Right renal cortex interstitium (tissue), 3 donors: ENCODE results near the gene KDM6A. TPM values are rescaled to one million over a fixed set of nuclear protein-coding genes. Genes with fewer than 3 reads are reported as not detected.
"Not testable (repeated sequence)": the region's sequence is repeated elsewhere in the genome, so short reads cannot be mapped to it uniquely, and the experiment has no call there.

Source experiments
- DNase-seq, 3 donors: peaks; one replicate each; pipeline ENCODE4 v3.0.0-alpha.2; 2013; ENCODE audit warnings: low read depth in 3 of 3, low spot score in 2 of 3
- polyA plus RNA-seq, 3 donors: library from polyadenylated mRNA; unstranded; fragments of 120-200 nt; gene quantifications; one replicate each; pipeline ENCODE4 v1.2.1, GENCODE V29; 2013; ENCODE audit not compliant: insufficient read length in 3 of 3

The KDM6A gene
- polyA plus RNA-seq: 10 to 100 TPM; 28.2 to 30.6 (median 30.5) TPM

- peak in 2 of 3 donors; percentile 85 for DNase-seq
Measured at GRCh38 chrX:44872821-44873414, at the start of gene KDM6A. TSS of gene KDM6A (plus strand) at chrX:44873188. CDS start at chrX:44873552, 364 bp downstream.

GRCh38 chrX:44823193-44823592, 49.8 kb upstream of the KDM6A start:
- DNase-seq: not testable (repeated sequence)

GRCh38 chrX:44828008-44828605, 44.9 kb upstream of the KDM6A start:
- no peak for DNase-seq

GRCh38 chrX:44829832-44830231, 43.2 kb upstream of the KDM6A start:
- DNase-seq: no peak

- DNase-seq: no peak
Measured at GRCh38 chrX:44842550-44843317, 30.3 kb upstream of the KDM6A start.

GRCh38 chrX:44843318-44843702, 29.7 kb upstream of the KDM6A start:
- DNase-seq: no peak

- DNase-seq: no peak
Measured at GRCh38 chrX:44843753-44844152, 29.2 kb upstream of the KDM6A start, which contains the start of gene DUSP21. TSS of gene DUSP21 (plus strand) at chrX:44844021. CDS start at chrX:44844133, 112 bp downstream.

GRCh38 chrX:44844204-44844603, 28.8 kb upstream of the KDM6A start:
- DNase-seq: no peak

- DNase-seq: not testable (repeated sequence)
Measured at GRCh38 chrX:44850891-44851290, 22.1 kb upstream of the KDM6A start.

GRCh38 chrX:44871114-44871645, 1.8 kb upstream of the KDM6A start:
- DNase-seq: no peak

- no peak for DNase-seq
Measured at GRCh38 chrX:44871931-44872820, 812 bp upstream of the KDM6A start.

GRCh38 chrX:44873415-44874276, 658 bp downstream of the KDM6A start:
- DNase-seq: no peak

- no peak for DNase-seq
Measured at GRCh38 chrX:44874420-44875184, 1.6 kb downstream of the KDM6A start.

- no peak for DNase-seq
Measured at GRCh38 chrX:44875185-44875489, 2.1 kb downstream of the KDM6A start.

GRCh38 chrX:44876086-44876485, 3.1 kb downstream of the KDM6A start:
- DNase-seq: no peak

GRCh38 chrX:44876767-44877166, 3.8 kb downstream of the KDM6A start:
- DNase-seq: no peak

- DNase-seq: no peak
Measured at GRCh38 chrX:44878780-44879179, 5.8 kb downstream of the KDM6A start.

- no peak for DNase-seq
Measured at GRCh38 chrX:44881549-44881948, 8.6 kb downstream of the KDM6A start.

GRCh38 chrX:44882635-44883034, 9.6 kb downstream of the KDM6A start:
- no peak for DNase-seq
